22Rv1 (cell line): ENCODE results near the gene FGFR3.

Experiments
- CTCF ChIP-seq: fragments of 450-650 bp; IDR thresholded peaks from 2 replicates; pipeline ENCODE4 v1.5.1; 2017; ENCODE audit warnings: mild to moderate bottlenecking
- ZFX ChIP-seq: fragments of 450-650 bp; IDR thresholded peaks from 2 replicates; pipeline ENCODE4 v1.6.1; 2017; ENCODE audit warnings: antibody characterized with exemption, borderline replicate concordance

- TF ChIP-seq CTCF (no peak), ZFX (no peak)
Measured at GRCh38 chr4:1813231-1813630, 20.1 kb downstream of the FGFR3 start.
